ENCODE measurements around the gene FERMT2. TPM values are rescaled to one million over a fixed set of nuclear protein-coding genes. Genes with fewer than 3 reads are reported as not detected.

Gene FERMT2
- total RNA-seq, 1 experiment from 2014 or later, result 33.3 TPM

GRCh38 chr14:52988139-52988538 lies 37.3 kb upstream of the FERMT2 start:
- BruUV-seq (replicated peaks), result no TSS peak
- H3K27me3 ChIP-seq (ENCODE audit: control insufficient read depth, insufficient read depth, low read length), result no peaks in the 10 kb centered on the region; the same call in 1 of the 2 replicates
- H3K4me3 ChIP-seq (ENCODE audit: low read depth in 2 of 2, low read length in 2 of 2), result no peak overlapping the region
- H3K36me3 ChIP-seq (ENCODE audit: control insufficient read depth, insufficient read depth, low read length), result no peaks in the 10 kb centered on the region
- in situ Hi-C loops (cut with HindIII; ENCODE audit: low pct_unique_long_range_greater_than_20kb, low sequenced_read_pairs), result no loop called here
- CTCF ChIA-PET, result no interaction called here
- no peak for TF ChIP-seq CTCF (IDR thresholded peaks at IDR 0.05)
- TF ChIP-seq SIN3A (IDR thresholded peaks at IDR 0.05; ENCODE audit: borderline replicate concordance, insufficient read depth, low read depth, low read length), result no peak
- TF ChIP-seq POLR2AphosphoS5 (IDR thresholded peaks at IDR 0.05; ENCODE audit: low read depth, low read length), result no peak
- TF ChIP-seq TCF7L2 (IDR thresholded peaks at IDR 0.05; ENCODE audit: low read depth, low read length), result no peak
- no peak for TF ChIP-seq REST (IDR thresholded peaks at IDR 0.05; ENCODE audit: insufficient read depth in 1 of 2, low read depth in 2 of 2, low read length in 1 of 2)
- no peak overlapping the region for H3K27ac ChIP-seq (ENCODE audit: low read length)
- intact Hi-C loops (cut with micrococcal nuclease; ENCODE audit: unreplicated experiment), result no loop called here
- H3K9me3 ChIP-seq (ENCODE audit: control insufficient read depth, insufficient read depth, low read depth, low read length), result no peaks in the 10 kb centered on the region
- DNase-seq (ENCODE audit: low read depth, low spot score) (no peak), ATAC-seq (no peak)
- POLR2A ChIA-PET, result interaction anchor here (0.5 kb wide), 1 partner anchor 77 kb away, joined by 4 read pairs; no protein-coding TSS in a partner anchor
- H3K4me1 ChIP-seq (ENCODE audit: control insufficient read depth, insufficient read depth, low read length), result no peaks in the 10 kb centered on the region

- DNase-seq (ENCODE audit: low read depth, low spot score) (no peak), ATAC-seq (no peak)
- in situ Hi-C loops (cut with HindIII; ENCODE audit: low pct_unique_long_range_greater_than_20kb, low sequenced_read_pairs) (no loop called here), intact Hi-C loops (cut with micrococcal nuclease; ENCODE audit: unreplicated experiment) (no loop called here)
- POLR2A ChIA-PET, result no interaction called here
- Histone ChIP-seq H3K4me1 (ENCODE audit: control insufficient read depth, insufficient read depth, low read length) (no peaks in the 10 kb centered on the region), H3K9me3 (ENCODE audit: control insufficient read depth, insufficient read depth, low read depth, low read length) (no peaks in the 10 kb centered on the region), H3K36me3 (ENCODE audit: control insufficient read depth, insufficient read depth, low read length) (no peaks in the 10 kb centered on the region), H3K27ac (ENCODE audit: low read length) (no peak overlapping the region), H3K4me3 (ENCODE audit: low read depth in 2 of 2, low read length in 2 of 2) (no peak overlapping the region), H3K27me3 (ENCODE audit: control insufficient read depth, insufficient read depth, low read length) (no peaks in the 10 kb centered on the region; the same call in 1 of the 2 replicates)
- no peak for TF ChIP-seq CTCF (IDR thresholded peaks at IDR 0.05)
- TF ChIP-seq POLR2AphosphoS5 (IDR thresholded peaks at IDR 0.05; ENCODE audit: low read depth, low read length), result no peak
- no peak for TF ChIP-seq TCF7L2 (IDR thresholded peaks at IDR 0.05; ENCODE audit: low read depth, low read length)
- TF ChIP-seq REST (IDR thresholded peaks at IDR 0.05; ENCODE audit: insufficient read depth in 1 of 2, low read depth in 2 of 2, low read length in 1 of 2), result no peak
- TF ChIP-seq SIN3A (IDR thresholded peaks at IDR 0.05; ENCODE audit: borderline replicate concordance, insufficient read depth, low read depth, low read length), result no peak
- no TSS peak for BruUV-seq (replicated peaks)
- CTCF ChIA-PET, result no interaction called here
Measured at GRCh38 chr14:52987514-52987913, 36.7 kb upstream of the FERMT2 start.
